AG09309 (cell line): ENCODE measurements around the gene CD207.
"Not testable (repeated sequence)": the region's sequence is repeated elsewhere in the genome, so short reads cannot be mapped to it uniquely, and the experiment has no call there.

ENCODE experiments used
- DNase-seq: peaks from one replicate; pipeline ENCODE4 v3.0.0-alpha.2; 2010; ENCODE audit warnings: low read depth
- H3K4me3 ChIP-seq: 2 replicates; pipeline ENCODE4 v1.5.1; 2011; ENCODE audit warnings: mild to moderate bottlenecking, low read depth, low read length, moderate library complexity; ENCODE audit not compliant: control insufficient read depth
- CTCF ChIP-seq: IDR thresholded peaks from 2 replicates; pipeline ENCODE4 v1.5.1; 2011; ENCODE audit warnings: mild to moderate bottlenecking, low read depth, low read length, inconsistent platforms; ENCODE audit not compliant: insufficient read depth, control insufficient read depth; ENCODE audit errors: missing control alignments

Gene CD207

GRCh38 chr2:70835643-70836042, at the start of gene CD207:
Gene CD207, minus strand, starts transcription at chr2:70835816. Its CDS starts 40 bp downstream, at chr2:70835776.
- no peak for TF ChIP-seq CTCF
- no peak for DNase-seq

GRCh38 chr2:70878543-70878942, 42.9 kb upstream of the CD207 start:
- DNase-seq, H3K4me3 ChIP-seq: not testable (repeated sequence)

More at GRCh38 chr2:70835643-70836042, at the start of gene CD207:
- no peak within 1 kb of the TSS for H3K4me3 ChIP-seq

GRCh38 chr2:70876138-70876537, 40.5 kb upstream of the CD207 start:
- not testable (repeated sequence) for DNase-seq, H3K4me3 ChIP-seq

GRCh38 chr2:70873541-70873940, 37.9 kb upstream of the CD207 start:
- H3K4me3 ChIP-seq = no peak overlapping the region
- no peak for DNase-seq
- no peak for TF ChIP-seq CTCF

- no peak overlapping the region; the same call in 1 of the 2 replicates for H3K4me3 ChIP-seq
- DNase-seq = peak; percentile 28
- TF ChIP-seq CTCF = peak; percentile 97
These were observed 36.0 kb upstream of the CD207 start for GRCh38 chr2:70871398-70872211.

GRCh38 chr2:70870790-70871189, 35.2 kb upstream of the CD207 start:
- H3K4me3 ChIP-seq = no peak overlapping the region
- no peak for DNase-seq
- no peak for TF ChIP-seq CTCF

- no peak for TF ChIP-seq CTCF
- no peak overlapping the region for H3K4me3 ChIP-seq
- DNase-seq = no peak
These were observed 33.4 kb upstream of the CD207 start for GRCh38 chr2:70868970-70869369.
